Measurements from ENCODE around the gene REEP1.
"Not testable (repeated sequence)": the region's sequence is repeated elsewhere in the genome, so short reads cannot be mapped to it uniquely, and the experiment has no call there.

Gene REEP1

DNA sequence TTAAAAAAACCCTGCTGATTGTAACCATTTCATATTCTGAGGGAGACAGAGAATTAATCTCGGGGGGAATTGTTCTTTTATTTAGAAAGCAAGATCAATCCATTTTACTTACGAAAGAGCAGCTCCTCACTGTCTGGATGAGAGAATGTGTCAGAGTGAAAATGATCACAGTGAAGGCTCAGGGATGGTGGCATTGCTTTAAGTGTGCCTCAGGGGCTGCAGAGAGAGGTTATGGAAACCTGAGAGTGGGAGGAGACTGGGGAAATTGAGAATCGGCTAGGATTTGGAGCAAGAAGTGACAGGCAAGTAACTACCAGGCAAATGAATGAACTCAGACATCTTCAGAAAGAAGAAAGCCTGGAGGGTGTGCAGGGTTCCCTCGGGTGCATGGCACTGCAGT is 104.0 kb downstream of the REEP1 start:
- TF ChIP-seq, protein P1, sequence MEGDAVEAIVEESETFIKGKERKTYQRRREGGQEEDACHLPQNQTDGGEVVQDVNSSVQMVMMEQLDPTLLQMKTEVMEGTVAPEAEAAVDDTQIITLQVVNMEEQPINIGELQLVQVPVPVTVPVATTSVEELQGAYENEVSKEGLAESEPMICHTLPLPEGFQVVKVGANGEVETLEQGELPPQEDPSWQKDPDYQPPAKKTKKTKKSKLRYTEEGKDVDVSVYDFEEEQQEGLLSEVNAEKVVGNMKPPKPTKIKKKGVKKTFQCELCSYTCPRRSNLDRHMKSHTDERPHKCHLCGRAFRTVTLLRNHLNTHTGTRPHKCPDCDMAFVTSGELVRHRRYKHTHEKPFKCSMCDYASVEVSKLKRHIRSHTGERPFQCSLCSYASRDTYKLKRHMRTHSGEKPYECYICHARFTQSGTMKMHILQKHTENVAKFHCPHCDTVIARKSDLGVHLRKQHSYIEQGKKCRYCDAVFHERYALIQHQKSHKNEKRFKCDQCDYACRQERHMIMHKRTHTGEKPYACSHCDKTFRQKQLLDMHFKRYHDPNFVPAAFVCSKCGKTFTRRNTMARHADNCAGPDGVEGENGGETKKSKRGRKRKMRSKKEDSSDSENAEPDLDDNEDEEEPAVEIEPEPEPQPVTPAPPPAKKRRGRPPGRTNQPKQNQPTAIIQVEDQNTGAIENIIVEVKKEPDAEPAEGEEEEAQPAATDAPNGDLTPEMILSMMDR (IDR thresholded peaks at IDR 0.05; ENCODE audit: insufficient read depth, missing control alignments) = no peak
- no peak for DNase-seq (ENCODE audit: insufficient read length, low spot score)
- FAIRE-seq = no peak

- TF ChIP-seq, protein P1 (IDR thresholded peaks at IDR 0.05; ENCODE audit: insufficient read depth, missing control alignments) = no peak
- DNase-seq (ENCODE audit: insufficient read length, low spot score) = no peak
- FAIRE-seq = no peak
These were observed 104.5 kb downstream of the REEP1 start for GRCh38 chr2:86232910-86233309.

- TF ChIP-seq, protein P1 (IDR thresholded peaks at IDR 0.05; ENCODE audit: insufficient read depth, missing control alignments) = no peak
- FAIRE-seq (no peak), DNase-seq (ENCODE audit: insufficient read length, low spot score) (no peak)
These were observed 105.0 kb downstream of the REEP1 start for GRCh38 chr2:86232373-86232784.

- FAIRE-seq (no peak), DNase-seq (ENCODE audit: insufficient read length, low spot score) (no peak)
- TF ChIP-seq, protein P1 (IDR thresholded peaks at IDR 0.05; ENCODE audit: insufficient read depth, missing control alignments) = no peak
These were observed 105.6 kb downstream of the REEP1 start for GRCh38 chr2:86231680-86232372.

DNA sequence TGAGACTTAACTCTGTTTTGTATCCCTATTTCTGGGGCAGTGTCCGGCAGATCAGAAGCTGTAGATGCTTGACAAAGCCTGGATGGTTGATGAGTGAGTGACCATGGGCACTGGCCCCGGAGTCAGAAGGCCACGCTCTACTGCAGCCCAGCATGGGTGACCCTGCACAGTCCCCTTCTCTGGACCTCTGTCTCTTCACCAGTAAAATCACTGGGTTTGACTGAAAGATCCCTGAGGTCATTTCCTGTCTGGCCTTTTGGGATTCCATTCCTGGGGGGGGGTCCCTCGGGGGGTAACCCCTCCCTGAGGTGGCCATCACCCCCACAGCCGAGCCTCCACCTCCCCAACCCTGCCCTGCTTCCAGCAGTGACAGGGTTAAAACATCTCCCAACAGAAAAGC is 106.5 kb downstream of the REEP1 start:
- TF ChIP-seq, protein P1 (IDR thresholded peaks at IDR 0.05; ENCODE audit: insufficient read depth, missing control alignments) = no peak
- FAIRE-seq (no peak), DNase-seq (ENCODE audit: insufficient read length, low spot score) (no peak)

DNA sequence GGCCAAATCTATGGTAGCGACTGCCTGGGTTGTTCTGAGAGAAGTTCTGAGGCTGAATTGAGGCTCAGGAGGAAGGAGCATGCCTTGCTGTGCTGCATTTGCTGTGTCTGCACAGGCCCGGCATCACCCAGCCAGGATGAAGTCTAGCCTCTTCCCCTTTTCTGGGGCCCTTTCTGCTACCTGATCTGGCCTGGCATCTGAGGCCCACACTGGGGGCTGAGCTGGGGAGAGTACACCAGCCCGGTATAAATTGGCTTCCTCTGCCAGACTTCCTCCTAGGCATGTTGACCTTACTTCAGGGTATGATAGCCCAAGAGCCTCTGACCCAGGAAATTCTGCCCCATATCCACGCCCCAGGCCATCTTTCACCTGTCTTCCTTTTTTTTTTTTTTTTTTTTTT is 108.2 kb downstream of the REEP1 start:
- no peak for FAIRE-seq
- DNase-seq (ENCODE audit: insufficient read length, low spot score) = no peak
- TF ChIP-seq, protein P1 (IDR thresholded peaks at IDR 0.05; ENCODE audit: insufficient read depth, missing control alignments) = no peak

DNA sequence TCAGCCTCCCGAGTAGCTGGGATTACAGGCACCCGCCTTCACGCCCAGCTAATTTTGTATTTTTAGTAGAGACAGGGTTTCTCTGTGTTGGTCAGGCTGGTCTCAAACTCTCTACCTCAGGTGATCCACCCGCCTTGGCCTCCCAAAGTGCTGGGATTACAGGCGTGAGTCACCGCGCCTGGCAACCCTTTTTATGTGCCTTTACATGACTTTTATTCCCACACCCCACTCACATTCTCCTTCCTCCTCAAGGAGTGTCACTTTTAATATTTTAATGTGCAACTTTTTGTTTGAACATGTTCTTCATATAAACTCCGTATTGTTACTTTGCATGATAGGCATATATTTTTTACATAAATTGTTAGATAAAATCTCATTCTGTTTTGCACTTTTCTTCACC is 108.9 kb downstream of the REEP1 start:
- not testable (repeated sequence) for DNase-seq (ENCODE audit: insufficient read length, low spot score); FAIRE-seq

- DNase-seq (ENCODE audit: insufficient read length, low spot score) (no peak), FAIRE-seq (no peak)
- TF ChIP-seq, protein P1 (IDR thresholded peaks at IDR 0.05; ENCODE audit: insufficient read depth, missing control alignments) = no peak
These were observed 109.7 kb downstream of the REEP1 start for GRCh38 chr2:86227685-86228084.
